ENCODE data around the gene TMEM259.

TMEM259 gene

DNA sequence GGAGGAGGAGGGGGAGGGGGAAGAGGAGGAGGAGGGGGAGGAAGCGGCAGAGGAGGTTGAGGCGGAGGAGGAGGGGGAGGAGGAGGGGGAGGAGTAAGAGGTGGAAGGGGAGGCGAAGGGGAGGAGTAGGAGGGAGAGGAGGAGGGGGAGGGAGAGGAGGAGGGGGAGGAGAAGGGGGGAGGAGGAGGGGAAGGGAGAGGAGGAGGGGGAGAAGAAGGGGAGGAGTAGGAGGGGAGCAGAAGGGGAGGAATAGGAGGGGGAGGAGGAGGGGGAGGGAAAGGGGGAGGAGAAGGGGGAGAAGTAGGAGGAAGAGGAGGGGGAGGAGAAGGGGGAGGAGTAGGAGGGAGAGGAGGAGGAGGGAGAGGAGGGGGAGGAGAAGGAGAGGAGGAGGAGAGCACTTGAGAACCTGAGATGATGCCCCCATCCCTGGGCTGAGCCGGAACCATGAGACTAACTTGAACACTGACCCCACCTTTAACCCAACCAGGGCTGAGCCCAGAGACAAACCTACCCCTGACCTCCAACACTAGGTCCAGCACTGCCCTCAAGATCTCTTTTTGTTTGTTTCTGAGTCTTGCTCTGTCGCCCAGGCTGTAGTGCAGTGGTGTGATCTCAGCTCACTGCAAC lies 31.5 kb upstream of the TMEM259 start:
- no peaks in the 10 kb centered on the region for H3K27me3 ChIP-seq (ENCODE audit: insufficient read depth, poor library complexity, severe bottlenecking)
- H3K27ac ChIP-seq (replicated peaks) = no peak overlapping the region
- DNase-seq (ENCODE audit: low read depth in 1 of 2, low spot score in 1 of 2) = no peak
- no peak for TF ChIP-seq POLR2AphosphoS5 (IDR thresholded peaks at IDR 0.05; ENCODE audit: low read depth)
- TF ChIP-seq, protein P1, sequence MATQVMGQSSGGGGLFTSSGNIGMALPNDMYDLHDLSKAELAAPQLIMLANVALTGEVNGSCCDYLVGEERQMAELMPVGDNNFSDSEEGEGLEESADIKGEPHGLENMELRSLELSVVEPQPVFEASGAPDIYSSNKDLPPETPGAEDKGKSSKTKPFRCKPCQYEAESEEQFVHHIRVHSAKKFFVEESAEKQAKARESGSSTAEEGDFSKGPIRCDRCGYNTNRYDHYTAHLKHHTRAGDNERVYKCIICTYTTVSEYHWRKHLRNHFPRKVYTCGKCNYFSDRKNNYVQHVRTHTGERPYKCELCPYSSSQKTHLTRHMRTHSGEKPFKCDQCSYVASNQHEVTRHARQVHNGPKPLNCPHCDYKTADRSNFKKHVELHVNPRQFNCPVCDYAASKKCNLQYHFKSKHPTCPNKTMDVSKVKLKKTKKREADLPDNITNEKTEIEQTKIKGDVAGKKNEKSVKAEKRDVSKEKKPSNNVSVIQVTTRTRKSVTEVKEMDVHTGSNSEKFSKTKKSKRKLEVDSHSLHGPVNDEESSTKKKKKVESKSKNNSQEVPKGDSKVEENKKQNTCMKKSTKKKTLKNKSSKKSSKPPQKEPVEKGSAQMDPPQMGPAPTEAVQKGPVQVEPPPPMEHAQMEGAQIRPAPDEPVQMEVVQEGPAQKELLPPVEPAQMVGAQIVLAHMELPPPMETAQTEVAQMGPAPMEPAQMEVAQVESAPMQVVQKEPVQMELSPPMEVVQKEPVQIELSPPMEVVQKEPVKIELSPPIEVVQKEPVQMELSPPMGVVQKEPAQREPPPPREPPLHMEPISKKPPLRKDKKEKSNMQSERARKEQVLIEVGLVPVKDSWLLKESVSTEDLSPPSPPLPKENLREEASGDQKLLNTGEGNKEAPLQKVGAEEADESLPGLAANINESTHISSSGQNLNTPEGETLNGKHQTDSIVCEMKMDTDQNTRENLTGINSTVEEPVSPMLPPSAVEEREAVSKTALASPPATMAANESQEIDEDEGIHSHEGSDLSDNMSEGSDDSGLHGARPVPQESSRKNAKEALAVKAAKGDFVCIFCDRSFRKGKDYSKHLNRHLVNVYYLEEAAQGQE (IDR thresholded peaks at IDR 0.05; ENCODE audit: insufficient replicate concordance, low read depth) = no peak
- no peak for TF ChIP-seq SPI1 (IDR thresholded peaks at IDR 0.05; ENCODE audit: borderline replicate concordance, low read depth)
- no peak for TF ChIP-seq CTCF (IDR thresholded peaks at IDR 0.05; ENCODE audit: insufficient read depth, low read length)
- no peak for TF ChIP-seq GABPA (IDR thresholded peaks at IDR 0.05; ENCODE audit: low read depth)
- no peak overlapping the region for H3K4me3 ChIP-seq (replicated peaks; ENCODE audit: insufficient read depth, low read length)

DNA sequence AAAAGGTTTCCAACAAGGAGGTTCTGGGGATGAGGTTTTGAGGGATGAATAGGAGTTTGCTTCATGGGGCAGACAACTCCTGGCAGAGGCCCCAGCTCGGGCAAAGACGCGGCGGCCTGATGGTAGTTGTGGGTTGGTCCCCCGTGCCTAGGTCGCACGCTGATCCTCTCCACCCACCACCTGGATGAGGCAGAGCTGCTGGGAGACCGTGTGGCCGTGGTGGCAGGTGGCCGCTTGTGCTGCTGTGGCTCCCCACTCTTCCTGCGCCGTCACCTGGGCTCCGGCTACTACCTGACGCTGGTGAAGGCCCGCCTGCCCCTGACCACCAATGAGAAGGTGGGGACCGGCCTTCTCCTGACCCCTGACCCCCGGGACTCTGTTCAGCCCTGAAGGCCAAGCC lies 30.9 kb upstream of the TMEM259 start:
- H3K27ac ChIP-seq (replicated peaks) = no peak overlapping the region
- H3K4me3 ChIP-seq (replicated peaks; ENCODE audit: insufficient read depth, low read length) = no peak overlapping the region
- TF ChIP-seq, protein P1 (IDR thresholded peaks at IDR 0.05; ENCODE audit: insufficient replicate concordance, low read depth) = no peak
- H3K27me3 ChIP-seq (ENCODE audit: insufficient read depth, poor library complexity, severe bottlenecking) = no peaks in the 10 kb centered on the region
- DNase-seq (ENCODE audit: low read depth in 1 of 2, low spot score in 1 of 2) = no peak

GRCh38 chr19:1050989-1051788 lies 30.3 kb upstream of the TMEM259 start:
- H3K27me3 ChIP-seq (ENCODE audit: insufficient read depth, poor library complexity, severe bottlenecking) = no peaks in the 10 kb centered on the region
- no peak overlapping the region for H3K27ac ChIP-seq (replicated peaks)
- TF ChIP-seq CTCF (IDR thresholded peaks at IDR 0.05; ENCODE audit: insufficient read depth, low read length) (no peak), POLR2AphosphoS5 (IDR thresholded peaks at IDR 0.05; ENCODE audit: low read depth) (no peak), SPI1 (IDR thresholded peaks at IDR 0.05; ENCODE audit: borderline replicate concordance, low read depth) (no peak), GABPA (IDR thresholded peaks at IDR 0.05; ENCODE audit: low read depth) (no peak)
- TF ChIP-seq, protein P1 (IDR thresholded peaks at IDR 0.05; ENCODE audit: insufficient replicate concordance, low read depth) = no peak
- DNase-seq (ENCODE audit: low read depth in 1 of 2, low spot score in 1 of 2) = no peak
- no peak overlapping the region for H3K4me3 ChIP-seq (replicated peaks; ENCODE audit: insufficient read depth, low read length)
